HG03521 (cell line): ENCODE data around the gene FAM53B.
"Not testable (repeated sequence)": the region's sequence is repeated elsewhere in the genome, so short reads cannot be mapped to it uniquely, and the experiment has no call there.

Source experiments
- ATAC-seq: cut with Tn5 transposase; IDR thresholded peaks from one replicate; pipeline ENCODE4 v1.9.1; 2021; ENCODE audit warnings: mild to moderate bottlenecking, moderate library complexity; ENCODE audit not compliant: unreplicated experiment

FAM53B gene

GRCh38 chr10:124619195-124619594, 125.0 kb downstream of the FAM53B start:
- no peak for ATAC-seq

- ATAC-seq, result no peak
Measured at GRCh38 chr10:124618470-124619073, 125.6 kb downstream of the FAM53B start.

GRCh38 chr10:124616836-124617130, 127.4 kb downstream of the FAM53B start:
- no peak for ATAC-seq

GRCh38 chr10:124616040-124616835, 127.9 kb downstream of the FAM53B start:
- ATAC-seq, result no peak

- ATAC-seq, result no peak
Measured at GRCh38 chr10:124615259-124615658, 128.9 kb downstream of the FAM53B start.

- no peak for ATAC-seq
Measured at GRCh38 chr10:124614003-124614659, 130.0 kb downstream of the FAM53B start.

GRCh38 chr10:124612611-124613498, 131.3 kb downstream of the FAM53B start:
- no peak for ATAC-seq

- no peak for ATAC-seq
Measured at GRCh38 chr10:124611738-124612137, 132.4 kb downstream of the FAM53B start.

- ATAC-seq, result not testable (repeated sequence)
Measured at GRCh38 chr10:124610851-124611250, 133.3 kb downstream of the FAM53B start.

GRCh38 chr10:124610186-124610585, 134.0 kb downstream of the FAM53B start:
- ATAC-seq, result not testable (repeated sequence)

- no peak for ATAC-seq
Measured at GRCh38 chr10:124609698-124610097, 134.5 kb downstream of the FAM53B start.

- ATAC-seq, result no peak
Measured at GRCh38 chr10:124608093-124608721, 136.0 kb downstream of the FAM53B start.

GRCh38 chr10:124607693-124608092, 136.5 kb downstream of the FAM53B start:
- ATAC-seq, result no peak

GRCh38 chr10:124606822-124607221, 137.4 kb downstream of the FAM53B start:
- no peak for ATAC-seq

- no peak for ATAC-seq
Measured at GRCh38 chr10:124605856-124606812, 138.0 kb downstream of the FAM53B start.

- ATAC-seq, result no peak
Measured at GRCh38 chr10:124605481-124605855, 138.7 kb downstream of the FAM53B start.

GRCh38 chr10:124605001-124605370, 139.2 kb downstream of the FAM53B start:
- no peak for ATAC-seq

- no peak for ATAC-seq
Measured at GRCh38 chr10:124604214-124605000, 139.8 kb downstream of the FAM53B start.
